ENCODE measurements around the gene CAMK1D. TPM values are rescaled to one million over a fixed set of nuclear protein-coding genes. Genes with fewer than 3 reads are reported as not detected.

The CAMK1D gene
- total RNA-seq, 4 donors from 2014 or later, result 8.8 to 17.8 (median 13.9) TPM

DNA sequence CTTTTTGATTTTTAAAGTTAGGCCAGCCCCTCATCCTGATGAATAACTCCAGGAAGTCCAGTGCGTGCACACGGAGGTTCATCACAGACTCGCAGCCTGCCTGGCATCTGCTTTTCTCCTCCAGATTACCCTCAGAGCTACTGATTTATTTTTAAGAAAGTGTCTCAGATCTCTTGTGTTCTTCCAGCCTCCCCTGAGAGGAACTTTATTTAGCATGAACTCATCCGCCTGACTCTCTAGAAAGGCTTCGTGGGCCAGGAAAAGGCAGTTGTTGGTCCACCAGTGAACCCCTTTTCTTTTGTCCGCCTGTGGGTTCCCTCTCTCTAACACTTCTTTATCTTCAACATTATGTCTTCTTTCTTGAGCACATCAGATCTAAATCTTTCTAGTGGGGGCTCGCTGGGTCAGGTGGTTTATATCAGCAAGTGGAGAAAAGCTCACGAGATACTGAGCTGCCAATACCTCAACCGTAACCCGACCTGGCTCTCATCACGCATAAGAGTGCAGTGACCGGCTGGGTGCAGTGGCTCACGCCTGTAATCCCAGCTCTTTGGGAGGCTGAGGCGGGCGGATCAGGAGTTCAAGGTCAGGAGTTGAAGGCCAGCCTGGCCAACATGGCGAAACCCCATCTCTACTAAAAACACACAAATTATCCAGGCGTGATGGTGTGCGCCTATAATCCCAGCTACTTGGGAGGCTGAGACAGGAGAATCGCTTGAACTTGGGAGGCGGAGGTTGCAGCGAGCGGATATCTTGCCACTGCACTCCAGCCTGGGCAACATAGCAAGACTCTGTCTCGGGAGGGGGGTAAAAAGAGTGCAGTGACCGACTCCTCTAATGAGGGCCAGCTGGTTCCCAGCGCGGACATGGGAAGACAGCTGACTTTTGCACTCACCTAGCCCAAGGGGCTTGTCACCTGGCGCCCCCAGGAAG, 489.9 kb downstream of the CAMK1D start:
- TF ChIP-seq, protein P1, sequence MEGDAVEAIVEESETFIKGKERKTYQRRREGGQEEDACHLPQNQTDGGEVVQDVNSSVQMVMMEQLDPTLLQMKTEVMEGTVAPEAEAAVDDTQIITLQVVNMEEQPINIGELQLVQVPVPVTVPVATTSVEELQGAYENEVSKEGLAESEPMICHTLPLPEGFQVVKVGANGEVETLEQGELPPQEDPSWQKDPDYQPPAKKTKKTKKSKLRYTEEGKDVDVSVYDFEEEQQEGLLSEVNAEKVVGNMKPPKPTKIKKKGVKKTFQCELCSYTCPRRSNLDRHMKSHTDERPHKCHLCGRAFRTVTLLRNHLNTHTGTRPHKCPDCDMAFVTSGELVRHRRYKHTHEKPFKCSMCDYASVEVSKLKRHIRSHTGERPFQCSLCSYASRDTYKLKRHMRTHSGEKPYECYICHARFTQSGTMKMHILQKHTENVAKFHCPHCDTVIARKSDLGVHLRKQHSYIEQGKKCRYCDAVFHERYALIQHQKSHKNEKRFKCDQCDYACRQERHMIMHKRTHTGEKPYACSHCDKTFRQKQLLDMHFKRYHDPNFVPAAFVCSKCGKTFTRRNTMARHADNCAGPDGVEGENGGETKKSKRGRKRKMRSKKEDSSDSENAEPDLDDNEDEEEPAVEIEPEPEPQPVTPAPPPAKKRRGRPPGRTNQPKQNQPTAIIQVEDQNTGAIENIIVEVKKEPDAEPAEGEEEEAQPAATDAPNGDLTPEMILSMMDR (IDR thresholded peaks at IDR 0.05; ENCODE audit: low read depth), result no peak

DNA sequence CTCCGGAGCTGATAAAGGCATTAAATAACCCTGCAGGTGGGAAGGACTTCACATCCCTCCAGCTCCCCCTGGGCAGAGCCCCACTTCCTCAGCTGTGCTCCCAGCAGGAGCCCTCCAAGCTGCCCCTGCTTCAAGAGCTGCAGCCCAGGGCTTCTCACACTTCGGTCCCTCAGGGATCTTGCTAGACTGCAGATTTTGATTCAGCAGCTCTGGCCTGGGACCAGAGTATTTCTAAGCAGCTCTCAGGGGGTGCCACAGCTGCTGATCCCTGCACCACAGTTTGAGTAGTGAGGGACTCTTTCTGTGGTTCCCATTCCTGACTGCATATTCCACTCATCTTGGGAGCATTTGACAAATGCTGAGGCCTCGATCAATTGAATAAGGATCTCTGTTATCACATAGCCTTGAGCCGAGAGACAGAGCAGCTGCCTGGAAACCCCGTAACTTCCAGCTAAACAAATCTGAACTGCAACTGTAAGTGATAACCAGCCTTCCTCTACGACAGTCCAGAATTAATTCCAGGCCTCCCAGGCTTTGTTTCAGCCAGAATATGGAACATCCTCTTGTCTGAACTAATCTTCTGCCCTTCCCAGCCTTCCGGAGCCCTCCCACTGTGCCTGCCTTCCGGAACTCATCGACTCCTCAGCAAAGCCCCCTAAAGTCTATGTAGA, 490.7 kb downstream of the CAMK1D start:
- TF ChIP-seq, protein P1 (IDR thresholded peaks at IDR 0.05; ENCODE audit: low read depth), result no peak

DNA sequence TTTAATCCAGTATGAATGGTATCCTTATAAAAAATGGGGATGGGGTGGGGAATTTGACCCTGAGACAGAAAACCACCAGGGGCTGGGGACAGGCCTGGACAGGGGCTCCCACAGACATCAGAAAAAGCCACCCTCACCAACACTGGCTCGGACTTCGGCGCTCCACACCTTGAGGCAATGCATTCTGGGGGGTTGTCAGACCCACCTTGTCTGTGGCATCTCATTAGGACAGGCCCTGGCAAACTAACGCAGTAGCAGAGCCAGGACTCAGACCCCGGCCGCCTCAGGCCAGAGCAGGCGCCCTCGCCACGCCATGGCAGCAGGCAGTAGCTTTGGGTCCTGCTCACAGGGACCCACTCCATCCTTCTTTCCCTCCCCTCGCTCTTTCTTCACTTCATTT, 492.1 kb downstream of the CAMK1D start:
- TF ChIP-seq, protein P1 (IDR thresholded peaks at IDR 0.05; ENCODE audit: low read depth), result no peak

DNA sequence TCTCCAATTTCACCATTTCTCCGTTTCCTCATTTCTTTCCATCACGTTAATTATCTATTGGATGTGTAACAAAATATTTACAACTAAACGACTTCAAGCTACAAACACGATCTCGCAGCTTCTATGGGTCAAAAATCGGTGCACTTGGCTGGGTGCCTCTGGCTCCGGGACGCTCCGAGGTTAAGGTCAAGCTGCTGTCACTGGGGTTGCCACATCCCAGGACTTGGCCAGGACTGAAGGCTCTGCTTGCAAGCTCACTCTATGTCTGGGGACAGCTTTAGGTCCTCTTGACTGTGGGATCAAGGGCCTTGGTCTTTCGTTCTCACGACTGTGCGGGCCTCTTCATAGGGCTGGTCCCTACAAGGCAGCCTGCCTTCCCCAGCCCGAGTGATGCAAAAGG, 492.5 kb downstream of the CAMK1D start:
- TF ChIP-seq, protein P1 (IDR thresholded peaks at IDR 0.05; ENCODE audit: low read depth), result no peak

DNA sequence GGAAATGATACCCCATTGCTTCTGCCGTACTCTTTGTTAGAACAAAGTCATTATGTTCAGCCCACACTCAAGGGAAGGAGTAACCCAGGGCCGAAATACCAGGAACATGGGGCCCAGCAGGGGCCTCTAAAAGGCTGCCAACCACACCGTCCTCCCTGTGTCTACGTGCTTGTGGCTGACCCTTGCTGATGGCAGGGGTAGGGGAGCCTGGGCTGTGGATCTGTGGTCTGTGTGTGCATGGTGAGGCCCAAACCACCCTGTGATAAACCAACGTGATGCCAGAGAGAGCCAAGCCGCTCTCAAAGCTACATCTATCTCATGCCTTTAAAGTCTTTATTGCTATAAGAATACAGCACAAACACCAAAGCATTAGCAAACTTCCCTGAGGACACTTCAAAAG, 493.0 kb downstream of the CAMK1D start:
- TF ChIP-seq, protein P1 (IDR thresholded peaks at IDR 0.05; ENCODE audit: low read depth), result no peak

DNA sequence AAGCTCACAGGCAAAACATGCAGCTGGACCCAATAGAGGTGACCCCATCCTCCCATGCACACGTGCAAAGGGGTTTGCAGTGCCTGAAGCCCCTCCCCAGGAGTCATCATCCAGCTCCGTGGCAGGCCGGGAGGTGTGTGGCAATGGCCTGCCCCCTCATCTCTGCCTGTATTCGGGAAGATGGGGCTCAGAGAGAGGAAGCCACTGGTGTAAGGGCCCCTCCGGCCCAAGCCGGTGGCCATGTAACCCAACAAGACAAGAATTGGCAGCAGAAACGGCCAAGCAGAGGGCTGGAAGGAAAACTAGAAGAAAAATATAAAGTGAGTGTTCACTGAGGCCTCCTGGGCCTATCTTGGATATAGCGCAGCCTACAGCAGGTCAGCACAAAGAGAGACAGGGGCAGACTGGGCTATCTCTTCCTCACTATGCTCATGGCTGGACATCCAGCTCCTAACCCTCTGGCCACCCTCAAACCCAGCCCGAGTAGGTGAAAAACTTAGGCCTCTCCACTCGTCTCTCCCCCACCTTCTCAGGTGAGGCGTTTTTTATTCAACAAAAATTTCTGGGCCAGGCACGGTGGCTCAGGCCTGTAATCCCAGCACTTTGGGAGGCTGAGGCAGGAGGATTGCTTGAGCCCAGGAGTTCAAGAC, 494.1 kb downstream of the CAMK1D start:
- TF ChIP-seq, protein P1 (IDR thresholded peaks at IDR 0.05; ENCODE audit: low read depth), result no peak
